ENCODE data around the gene HAPLN2. TPM values are rescaled to one million over a fixed set of nuclear protein-coding genes. Genes with fewer than 3 reads are reported as not detected.

HAPLN2 gene
- total RNA-seq, 2 donors from 2014 or later = 1.2 to 1.8 TPM

GRCh38 chr1:156598731-156599432, 20.3 kb upstream of the HAPLN2 start:
- no peak for DNase-seq (ENCODE audit: low spot score)

GRCh38 chr1:156599811-156600210, 19.4 kb upstream of the HAPLN2 start:
- TF ChIP-seq CTCF (IDR thresholded peaks at IDR 0.05) = no peak
- Histone ChIP-seq H3K4me3 (no peak overlapping the region), H3K36me3 (peaks cover 12% of the 10 kb centered on the region), H3K4me1 (peaks cover 0 to 17% of the 10 kb centered on the region in 2 donors), H3K27me3 (no peaks in the 10 kb centered on the region), H3K27ac (no peak overlapping the region), H3K9me3 (no peaks in the 10 kb centered on the region)
- DNase-seq (ENCODE audit: low spot score) = no peak

More at GRCh38 chr1:156598731-156599432, 20.3 kb upstream of the HAPLN2 start:
- H3K4me3 ChIP-seq = no peak overlapping the region
- H3K27ac ChIP-seq = no peak overlapping the region
- H3K4me1 ChIP-seq = peaks cover 0 to 17% of the 10 kb centered on the region in 2 donors
- peaks cover 19% of the 10 kb centered on the region for H3K36me3 ChIP-seq
- H3K9me3 ChIP-seq = no peaks in the 10 kb centered on the region
- no peak for TF ChIP-seq CTCF (IDR thresholded peaks at IDR 0.05)
- no peaks in the 10 kb centered on the region for H3K27me3 ChIP-seq

DNA sequence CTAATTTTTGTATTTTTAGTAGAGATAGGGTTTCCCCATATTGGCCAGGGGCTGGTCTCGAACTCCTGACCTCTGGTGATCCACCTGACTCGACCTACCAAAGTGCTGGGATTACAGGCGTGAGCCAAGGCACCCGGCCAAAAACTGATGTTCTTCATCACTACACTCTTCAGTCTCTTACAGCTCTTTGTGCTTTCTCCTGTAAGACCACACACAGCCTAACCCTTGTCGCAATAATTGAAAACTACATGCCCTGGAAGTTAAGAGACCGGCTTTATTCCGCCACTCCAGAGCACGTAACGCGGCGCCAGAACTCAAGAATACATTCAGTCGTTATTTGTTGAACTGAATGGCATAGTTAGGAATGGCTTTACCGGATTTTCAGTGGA, 18.5 kb upstream of the HAPLN2 start:
- H3K27ac ChIP-seq = peak overlapping the region; percentile 75 to 76
- no peaks in the 10 kb centered on the region for H3K27me3 ChIP-seq
- H3K36me3 ChIP-seq = peaks cover 3% of the 10 kb centered on the region
- DNase-seq (ENCODE audit: low spot score) = no peak
- no peaks in the 10 kb centered on the region for H3K9me3 ChIP-seq
- peak overlapping the region; percentile 59 to 64 for H3K4me3 ChIP-seq
- peaks cover 0 to 17% of the 10 kb centered on the region in 2 donors for H3K4me1 ChIP-seq
- TF ChIP-seq CTCF (IDR thresholded peaks at IDR 0.05) = no peak

DNA sequence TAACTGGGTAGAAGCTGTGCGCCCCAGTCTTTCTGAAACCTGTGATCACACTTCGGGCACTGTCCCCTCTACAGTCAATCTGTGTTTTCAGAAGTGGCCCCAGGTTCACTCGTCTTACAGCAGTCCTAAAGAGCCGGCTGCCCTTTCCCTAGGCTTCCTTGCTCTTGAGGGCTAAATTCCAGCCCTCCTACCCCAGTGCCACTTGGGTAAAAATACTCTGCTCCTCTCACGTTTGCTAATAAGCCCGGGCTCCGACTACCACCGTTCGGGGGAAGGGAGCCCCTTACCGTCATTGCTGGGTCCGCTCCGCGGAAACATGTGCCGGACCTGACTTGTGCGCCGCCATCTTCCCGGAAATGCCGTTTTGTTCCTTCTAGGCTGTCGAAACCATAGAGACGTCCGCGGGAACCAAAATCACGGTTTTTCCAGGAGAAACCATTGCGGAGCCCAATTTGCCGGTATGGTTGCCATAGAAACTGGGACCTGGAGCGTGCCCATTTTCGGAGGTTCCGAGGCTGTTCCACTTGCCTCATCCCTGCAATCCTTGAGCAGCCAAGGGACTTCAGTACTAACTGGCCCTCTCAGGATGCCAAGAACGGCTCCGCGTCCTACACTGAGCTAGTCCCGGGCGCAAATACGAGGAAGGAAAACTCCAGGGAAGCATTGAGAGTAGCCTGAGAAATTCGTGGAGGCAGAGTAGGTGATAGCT, 17.9 kb upstream of the HAPLN2 start, which contains the start of gene GPATCH4:
TSS of gene GPATCH4 (minus strand) at position 358 of the 709 bp plus-strand sequence.
- peak within 1 kb of the TSS; percentile 59 to 64 for H3K4me3 ChIP-seq
- H3K27me3 ChIP-seq = no peaks in the 10 kb centered on the region
- peaks cover 0 to 17% of the 10 kb centered on the region in 2 donors for H3K4me1 ChIP-seq
- H3K27ac ChIP-seq = peak within 1 kb of the TSS; percentile 75 to 76
- peak; percentile 91 for DNase-seq (ENCODE audit: low spot score)
- H3K36me3 ChIP-seq = no peaks in the 10 kb centered on the region
- H3K9me3 ChIP-seq = no peaks in the 10 kb centered on the region
- TF ChIP-seq CTCF (IDR thresholded peaks at IDR 0.05) = peak in 1 of 2 donors; percentile 11

- H3K36me3 ChIP-seq = no peaks in the 10 kb centered on the region
- TF ChIP-seq CTCF (IDR thresholded peaks at IDR 0.05) = no peak
- peaks cover 0 to 17% of the 10 kb centered on the region in 2 donors for H3K4me1 ChIP-seq
- no peak for DNase-seq (ENCODE audit: low spot score)
- H3K27me3 ChIP-seq = no peaks in the 10 kb centered on the region
- H3K27ac ChIP-seq = peak overlapping the region; percentile 75 to 76
- H3K4me3 ChIP-seq = peak overlapping the region; percentile 59 to 64
- H3K9me3 ChIP-seq = no peaks in the 10 kb centered on the region
These were observed 17.3 kb upstream of the HAPLN2 start for GRCh38 chr1:156601892-156602291.
